DMS153 (cell line): Measurements from ENCODE around the gene SVIL.
"Not testable (repeated sequence)": the region's sequence is repeated elsewhere in the genome, so short reads cannot be mapped to it uniquely, and the experiment has no call there.

ENCODE experiments used
- DNase-seq: peaks from one replicate; lab custom pipeline; 2025; lab: John Stamatoyannopoulos, UW

The SVIL gene

DNA sequence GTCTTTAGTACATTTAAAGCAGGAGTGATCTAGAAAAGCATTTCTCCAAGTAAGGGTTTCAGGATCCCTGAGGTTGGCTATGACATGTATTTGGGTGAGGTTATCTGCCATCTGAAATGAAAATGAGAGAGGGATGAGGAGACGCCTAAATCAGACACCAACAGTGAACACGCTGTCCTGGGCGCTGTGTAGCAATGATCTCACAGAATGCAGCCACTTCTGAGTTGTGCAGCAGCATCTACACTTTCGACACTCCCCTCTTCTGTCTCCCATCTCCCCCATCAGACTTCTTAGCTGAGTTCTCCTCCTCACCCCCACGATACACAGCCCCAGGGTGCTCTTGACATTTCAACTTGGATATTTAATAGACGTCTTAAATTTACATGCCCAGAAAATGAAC is 95.4 kb downstream of the SVIL start:
- DNase-seq, result no peak

DNA sequence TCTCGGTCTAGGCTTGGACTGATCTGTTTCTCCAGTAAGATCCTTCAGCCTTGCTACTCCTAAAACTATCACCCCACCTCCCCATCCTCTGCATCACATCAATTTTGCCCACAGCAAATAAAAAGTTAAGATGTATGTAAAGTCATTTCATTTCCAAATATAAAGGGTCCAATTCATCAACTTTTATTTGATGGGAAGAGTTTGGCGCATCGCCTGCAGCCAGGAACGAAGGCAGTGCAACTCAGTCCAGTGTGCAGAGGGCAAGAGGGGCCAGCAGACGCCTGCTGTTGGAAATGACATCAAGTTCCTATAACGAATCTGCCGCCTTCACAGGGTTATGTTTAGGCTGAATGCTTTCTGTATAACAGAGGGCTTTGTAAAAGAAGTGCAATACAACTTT is 97.0 kb downstream of the SVIL start:
- DNase-seq, result no peak

DNA sequence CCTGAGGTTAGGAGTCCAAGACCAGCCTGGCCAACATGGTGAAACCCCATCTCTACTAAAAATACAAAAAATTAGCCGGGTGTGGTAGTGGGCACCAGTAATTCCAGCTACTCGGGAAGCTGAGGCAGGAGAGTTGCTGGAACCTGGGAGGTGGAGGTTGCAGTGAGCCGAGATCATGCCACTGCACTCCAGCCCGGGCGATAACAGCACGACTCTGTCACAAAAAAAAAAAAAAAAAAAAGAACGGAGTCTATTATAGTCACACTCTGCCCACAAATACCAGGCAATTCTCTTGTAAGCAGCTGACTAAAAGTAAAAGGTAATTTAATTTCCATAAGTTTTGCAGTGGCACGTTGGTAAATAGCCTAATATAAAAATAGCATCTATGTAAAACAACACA is 98.1 kb downstream of the SVIL start:
- DNase-seq, result not testable (repeated sequence)

DNA sequence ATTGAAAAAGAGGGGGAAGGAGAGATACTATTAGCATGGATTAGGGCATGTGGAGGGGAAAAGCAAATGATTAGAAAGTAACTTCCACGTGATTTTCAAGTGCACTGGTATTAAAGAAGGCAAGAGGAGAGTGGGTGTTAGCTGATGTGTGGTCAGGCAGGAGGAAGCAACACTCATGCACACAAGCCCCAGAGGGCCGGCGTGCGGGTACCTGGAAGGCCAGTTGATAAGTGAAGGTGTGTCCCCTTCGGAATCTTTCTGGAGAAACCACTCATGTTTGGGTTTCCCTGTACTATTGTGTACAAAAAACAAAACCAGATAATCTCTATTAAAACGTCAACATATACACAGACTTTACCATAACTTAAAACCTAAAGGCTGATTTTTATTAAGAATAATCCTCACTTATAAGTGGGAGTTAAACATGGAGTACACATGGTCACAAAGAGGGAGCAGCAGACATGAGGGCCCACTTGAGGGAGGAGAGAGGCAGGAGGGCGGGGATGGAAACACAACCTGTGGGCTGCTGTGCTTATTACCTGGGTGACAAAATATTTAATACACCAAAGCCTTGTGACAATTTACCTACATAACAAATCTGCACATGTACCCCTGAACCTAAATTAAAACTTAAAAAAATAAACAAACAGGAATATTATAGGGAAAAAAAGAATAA is 98.9 kb downstream of the SVIL start:
- DNase-seq, result no peak

DNA sequence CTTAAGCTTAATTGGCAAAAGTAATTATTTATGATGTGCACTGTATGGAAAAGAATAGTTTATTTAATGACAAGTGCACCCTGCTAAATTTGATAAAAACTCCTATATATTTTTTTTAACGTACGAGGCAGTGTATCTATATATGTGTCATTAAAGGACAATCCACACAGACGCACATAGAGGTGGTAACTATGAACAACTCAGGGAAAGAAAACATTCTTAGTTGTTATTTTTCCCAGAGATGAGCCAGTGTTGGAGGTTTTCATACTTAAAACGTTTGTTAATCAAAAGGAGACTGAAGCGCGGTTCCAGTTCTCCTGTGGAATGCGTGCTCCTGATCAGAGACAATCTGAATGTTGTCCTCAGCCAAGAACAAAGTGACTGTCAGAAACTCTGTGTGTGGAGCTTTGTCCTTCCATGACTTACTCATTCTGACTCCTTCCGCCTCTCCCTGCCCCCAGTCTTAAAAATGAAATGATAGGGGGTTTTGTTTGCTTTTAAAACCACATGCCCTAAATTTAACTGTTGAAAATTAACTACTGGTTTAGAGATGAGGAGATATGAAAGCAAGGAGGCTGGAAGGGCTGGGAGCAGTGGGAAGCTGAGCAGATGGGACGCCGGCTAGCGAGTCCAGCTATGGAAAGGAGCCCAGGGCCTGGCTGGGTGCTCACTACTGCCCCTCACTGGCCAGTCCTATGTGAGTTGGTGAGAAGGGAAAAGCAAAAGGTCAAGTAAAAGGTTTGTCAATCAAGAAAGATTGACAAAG is 99.6 kb downstream of the SVIL start:
- no peak for DNase-seq

DNA sequence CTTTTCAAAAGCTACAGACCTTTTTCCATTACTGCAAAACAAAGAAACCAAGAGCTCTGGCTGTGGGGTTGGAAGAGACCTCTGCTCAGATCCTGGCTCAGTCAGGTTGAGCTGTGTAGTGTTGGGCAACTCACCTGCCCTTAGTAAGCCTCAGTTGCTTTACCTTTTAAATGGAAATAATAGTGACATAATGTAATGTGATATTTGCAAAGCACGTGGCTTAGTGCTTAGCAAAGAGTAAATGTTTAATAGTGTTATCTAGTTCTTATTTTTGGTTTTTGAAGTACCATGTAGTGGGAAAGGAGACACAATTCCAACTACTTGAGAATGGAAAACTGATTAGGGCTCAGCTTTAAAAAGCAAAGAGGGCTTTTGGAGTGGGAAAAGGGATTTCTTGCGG is 100.2 kb downstream of the SVIL start:
- no peak for DNase-seq

DNA sequence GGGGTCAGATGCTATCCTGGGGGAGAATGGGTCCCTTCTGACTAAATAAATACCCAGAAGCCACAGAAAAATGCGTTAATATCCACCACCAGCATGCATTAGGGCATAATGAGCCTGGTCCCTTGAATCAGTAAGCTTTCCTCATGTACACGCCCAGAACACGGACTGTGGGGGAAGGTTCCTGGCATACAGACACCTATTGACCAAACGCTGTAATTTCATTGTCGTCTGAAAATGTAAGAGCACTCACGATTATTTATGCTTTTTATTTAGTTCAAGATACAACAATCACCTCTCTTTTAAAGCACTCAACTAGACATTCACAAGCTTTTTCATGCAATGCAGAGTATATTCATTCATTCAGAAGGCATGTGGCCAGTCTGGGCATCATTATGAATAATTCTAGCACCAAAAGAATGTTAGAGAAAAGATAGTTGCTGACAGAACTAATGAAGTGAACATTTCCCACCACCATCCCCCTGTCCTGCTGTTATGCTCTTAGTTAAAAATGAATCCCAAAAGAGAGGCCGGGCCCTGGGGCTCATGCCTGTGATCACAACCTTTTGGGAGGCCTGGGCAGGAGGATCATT is 101.0 kb downstream of the SVIL start:
- no peak for DNase-seq

DNA sequence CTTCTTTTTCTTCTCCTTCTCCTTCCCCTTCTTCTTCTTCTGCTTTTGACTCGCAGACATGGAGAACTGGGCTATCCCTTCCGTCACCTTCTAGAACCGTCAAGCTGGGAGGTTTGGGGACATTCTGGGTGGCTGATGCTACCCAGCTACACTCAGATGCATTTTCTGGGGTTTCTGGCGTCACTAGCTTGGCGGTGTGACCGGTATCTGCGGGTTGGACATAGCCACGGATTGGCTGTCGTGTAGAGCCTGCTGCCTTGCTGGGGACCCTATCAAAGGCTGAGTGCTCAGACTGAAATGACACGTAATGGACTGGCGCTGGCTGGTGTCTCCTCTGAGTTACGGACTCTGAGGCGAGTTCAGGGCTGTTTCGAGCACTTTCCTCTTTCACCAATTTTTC is 101.7 kb downstream of the SVIL start:
- DNase-seq, result no peak

DNA sequence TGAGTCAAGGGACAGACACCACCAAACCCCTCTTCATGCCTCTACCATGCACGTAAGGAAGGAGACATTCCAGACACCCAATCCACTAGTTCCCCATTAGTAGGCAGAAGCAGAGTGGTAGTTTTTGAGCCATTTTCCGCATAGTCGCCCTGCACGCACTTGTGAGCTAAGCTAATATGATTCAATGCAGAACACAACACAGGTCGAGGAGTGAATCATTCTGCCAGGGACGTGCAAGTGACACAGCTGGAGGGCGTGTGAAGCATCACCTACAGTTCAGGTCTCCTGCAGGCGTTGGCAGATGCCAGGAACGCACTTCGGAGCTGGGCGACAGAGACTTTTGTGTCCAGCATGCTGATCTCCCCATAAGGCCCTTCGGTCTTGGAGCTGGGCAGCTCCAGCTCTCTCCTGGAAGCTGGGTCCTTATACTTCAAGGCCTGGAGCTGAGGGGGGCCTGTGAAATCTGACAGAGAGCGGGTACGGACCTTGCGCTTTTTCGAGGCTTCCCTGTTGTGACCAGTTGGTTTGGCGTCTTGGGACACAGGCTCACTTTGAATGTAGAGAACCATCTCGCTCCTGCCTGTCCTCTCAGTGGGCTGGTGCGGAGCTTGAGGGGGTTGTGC is 102.4 kb downstream of the SVIL start:
- no peak for DNase-seq

DNA sequence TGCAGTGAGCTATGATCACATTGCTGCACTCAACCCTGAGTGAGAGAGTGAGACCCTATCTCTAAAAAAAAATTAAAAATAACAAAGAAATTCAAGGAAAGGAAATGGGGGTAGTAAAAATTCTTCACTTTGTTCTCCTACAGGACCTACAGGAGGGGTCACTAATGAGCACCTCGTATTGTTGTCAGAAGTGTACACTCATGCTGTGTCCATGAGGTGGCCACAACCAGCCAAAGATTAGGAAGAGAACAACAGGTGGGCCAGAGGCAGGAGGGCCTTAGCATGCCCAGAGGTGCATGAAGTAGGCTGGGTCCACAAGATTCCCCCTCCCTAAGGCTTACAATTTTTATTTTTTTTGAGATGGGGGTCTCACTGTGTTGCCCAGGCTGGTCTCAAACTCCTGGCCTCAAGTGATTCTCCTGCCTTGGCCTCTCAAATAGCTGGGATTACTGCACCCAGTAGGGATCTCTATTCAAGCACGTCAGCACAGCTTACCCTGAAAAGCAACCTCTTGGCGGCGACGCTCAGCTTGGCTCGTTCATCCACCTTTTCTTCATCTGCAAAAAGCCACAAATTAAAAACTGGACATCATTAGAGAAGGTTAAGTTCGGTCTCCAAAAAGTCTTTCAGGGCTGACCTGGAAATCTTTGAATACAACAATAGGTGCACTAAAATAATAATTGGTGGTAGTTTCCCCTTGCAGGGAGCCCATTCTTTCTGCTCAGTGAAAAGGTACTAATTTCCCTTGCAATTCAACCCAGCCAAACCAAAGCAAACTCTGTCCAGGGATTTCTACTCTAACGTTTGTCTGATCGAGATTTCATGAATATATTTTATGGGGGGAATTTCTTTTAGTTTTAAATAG is 104.4 kb downstream of the SVIL start:
- no peak for DNase-seq

DNA sequence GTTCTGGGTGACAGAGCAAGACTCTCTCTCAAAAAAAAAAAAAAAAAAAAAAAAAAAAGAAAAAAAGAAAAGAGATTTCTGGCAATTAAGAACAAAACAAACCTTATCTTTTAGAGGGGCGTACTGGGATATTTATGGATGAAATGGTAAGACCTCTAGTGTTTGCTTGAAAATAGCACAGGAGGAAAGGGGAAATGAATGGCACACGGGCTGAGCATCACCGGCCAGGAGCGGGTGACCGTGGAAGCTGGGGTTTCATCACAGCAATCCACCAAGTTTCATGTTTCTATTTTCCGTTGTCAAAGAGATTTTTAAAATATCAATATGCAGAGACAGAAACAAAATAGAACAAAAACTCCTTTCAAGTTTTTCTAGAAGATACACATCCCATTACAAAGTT is 105.6 kb downstream of the SVIL start:
- no peak for DNase-seq

DNA sequence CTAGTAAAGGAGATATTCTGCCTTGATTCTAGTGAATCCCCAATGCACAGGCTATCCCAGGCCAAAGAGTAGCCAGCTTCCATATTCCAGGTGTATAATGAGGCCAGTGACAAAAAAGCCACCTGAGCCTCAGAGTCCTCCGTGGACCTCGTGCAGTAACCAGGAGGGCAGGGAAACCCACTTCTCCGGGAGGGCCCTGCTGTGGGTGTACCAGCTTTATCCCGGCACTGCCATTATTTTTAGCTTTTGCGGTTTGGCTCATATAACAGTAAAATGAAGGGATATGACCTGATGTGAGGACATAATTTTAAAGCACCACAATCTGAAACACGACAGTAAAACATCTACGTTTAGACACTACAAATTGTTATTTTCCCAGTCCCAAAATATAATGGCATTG is 109.0 kb downstream of the SVIL start:
- no peak for DNase-seq

DNA sequence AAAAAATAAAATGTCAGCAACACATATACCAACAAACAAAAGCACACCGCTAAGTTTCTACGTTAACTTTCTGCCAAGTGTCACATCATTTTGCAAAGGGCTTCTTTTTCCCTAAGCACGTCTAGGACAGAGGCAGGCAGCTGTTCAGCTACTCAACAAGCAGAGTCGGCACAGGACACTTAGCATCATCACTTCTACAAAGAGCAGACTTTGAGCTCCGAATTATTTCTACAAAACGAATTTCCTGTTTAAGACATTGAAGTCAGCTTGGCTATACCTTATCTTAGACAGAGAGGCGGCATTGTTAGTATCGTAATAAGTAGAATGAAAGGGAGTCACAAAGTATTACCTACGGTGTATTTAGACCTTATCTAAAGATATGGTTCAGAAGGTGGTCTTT is 110.1 kb downstream of the SVIL start:
- no peak for DNase-seq

DNA sequence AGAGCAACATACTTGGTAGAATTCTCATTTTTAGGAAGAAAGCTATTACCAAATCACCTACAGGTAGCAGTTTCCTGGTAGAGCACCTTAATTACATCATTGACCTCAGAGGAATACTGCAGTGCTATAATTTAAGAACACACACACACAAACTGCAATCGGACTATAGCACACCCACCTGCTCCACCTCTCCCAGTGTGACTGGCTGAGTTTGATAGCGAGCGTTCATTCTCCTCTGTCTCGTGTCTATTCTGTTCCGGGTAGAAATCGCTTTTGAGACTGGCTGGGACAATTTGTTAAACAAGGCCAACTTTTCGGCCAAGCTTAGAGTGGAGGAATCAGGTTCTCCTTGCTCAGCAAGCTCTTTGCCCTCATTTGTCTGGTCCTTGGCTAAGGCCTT is 110.5 kb downstream of the SVIL start:
- DNase-seq, result no peak

DNA sequence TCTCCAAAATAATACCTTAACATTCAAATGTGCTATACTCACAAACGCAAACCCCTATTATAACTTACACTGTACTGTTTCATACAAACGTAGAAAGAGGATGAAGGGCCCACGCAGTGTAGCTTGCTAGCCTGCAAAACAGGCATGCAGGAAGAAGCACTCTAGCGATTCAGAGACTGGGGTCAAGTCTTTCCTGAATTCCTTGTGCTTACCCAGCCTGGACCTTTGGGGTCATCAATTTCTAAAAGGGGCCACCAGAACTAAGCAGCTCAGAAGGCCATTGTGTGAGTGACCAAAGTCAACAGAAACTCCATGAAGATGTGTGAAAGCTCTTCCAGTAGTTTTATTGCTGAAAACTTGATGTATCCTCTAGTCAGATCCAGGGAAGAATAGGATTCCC is 111.9 kb downstream of the SVIL start:
- DNase-seq, result no peak

DNA sequence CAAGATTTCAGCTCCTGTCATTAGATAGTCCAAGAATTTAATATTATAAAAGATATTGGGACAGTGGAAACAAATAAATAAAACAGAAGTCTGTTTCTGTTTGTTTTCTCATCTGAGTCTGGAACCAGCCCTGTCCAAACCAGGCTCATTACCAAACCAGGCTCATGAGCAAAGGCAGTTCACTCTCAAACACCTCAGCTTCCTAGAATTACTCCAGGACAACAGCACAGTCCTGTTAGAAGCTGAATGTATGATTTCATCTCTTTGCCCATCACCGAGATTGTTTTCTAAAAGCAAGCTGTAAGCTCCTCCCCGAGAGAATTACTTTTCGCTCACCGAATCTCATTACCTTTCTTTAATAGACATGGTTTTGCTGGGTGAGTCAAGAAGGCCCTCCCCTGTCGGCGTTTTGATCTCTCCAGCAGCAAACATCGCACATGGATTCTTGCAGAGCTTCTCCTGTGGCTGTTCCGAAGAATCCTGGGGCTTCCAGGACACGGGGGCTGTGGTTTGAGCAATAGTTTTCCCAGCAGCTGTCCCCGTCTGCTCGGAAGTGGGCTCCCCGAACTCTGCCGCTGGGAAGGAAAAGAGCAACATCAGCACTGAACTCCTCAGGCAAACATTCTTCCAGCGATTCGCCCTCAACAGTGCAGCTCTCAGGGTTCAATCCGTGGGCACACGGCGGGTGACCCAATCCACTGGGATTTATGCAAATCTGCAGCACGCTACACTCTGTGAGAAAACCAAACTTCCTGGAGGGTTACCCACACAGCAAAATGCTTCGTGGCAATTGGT is 112.5 kb downstream of the SVIL start:
- no peak for DNase-seq

DNA sequence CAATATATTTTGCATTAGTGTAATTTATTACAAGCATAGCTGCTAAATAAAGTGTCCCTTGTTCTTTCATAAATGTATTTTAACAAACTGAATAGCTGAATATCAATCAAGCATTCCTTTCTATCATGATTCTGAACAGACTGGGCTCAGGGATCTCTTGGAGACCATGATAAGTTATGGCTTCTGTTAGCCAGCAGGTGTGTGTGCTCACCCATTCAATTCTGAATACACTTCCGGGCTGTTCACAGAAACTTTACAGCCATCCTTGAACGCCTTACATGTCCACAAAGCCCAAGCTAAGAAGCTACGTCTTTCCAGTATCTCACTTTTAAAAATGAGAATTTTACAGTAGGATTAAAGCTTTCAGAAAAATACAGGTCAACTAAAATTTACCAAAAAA is 115.1 kb downstream of the SVIL start:
- DNase-seq, result no peak

DNA sequence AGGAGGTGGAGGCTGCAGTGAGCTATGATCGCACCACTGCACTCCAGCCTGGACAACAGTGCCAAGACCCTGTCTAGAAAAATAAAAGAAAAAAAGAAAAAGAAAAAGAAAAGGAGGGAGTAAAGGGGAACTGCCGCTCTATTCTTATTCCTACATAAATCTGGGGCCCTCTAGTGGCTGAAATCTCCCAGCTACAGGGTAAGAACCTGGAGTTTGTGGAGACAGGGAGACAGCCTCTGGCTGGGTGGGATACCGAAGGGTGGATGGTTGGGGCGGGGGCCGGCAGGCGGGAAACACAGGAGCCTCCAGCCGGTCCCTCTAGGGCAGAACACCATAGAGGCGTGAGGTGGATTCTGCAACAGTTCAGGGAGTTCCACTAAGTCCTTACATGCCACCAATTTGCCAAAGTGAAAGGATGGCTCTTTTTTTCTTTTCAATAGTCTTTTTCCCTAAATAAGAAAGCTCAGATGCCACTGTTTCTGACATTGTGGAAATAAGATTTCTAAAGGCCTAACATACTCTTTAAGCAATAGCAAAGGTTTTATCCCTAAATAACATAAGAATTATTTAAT is 117.3 kb downstream of the SVIL start:
- DNase-seq, result no peak

DNA sequence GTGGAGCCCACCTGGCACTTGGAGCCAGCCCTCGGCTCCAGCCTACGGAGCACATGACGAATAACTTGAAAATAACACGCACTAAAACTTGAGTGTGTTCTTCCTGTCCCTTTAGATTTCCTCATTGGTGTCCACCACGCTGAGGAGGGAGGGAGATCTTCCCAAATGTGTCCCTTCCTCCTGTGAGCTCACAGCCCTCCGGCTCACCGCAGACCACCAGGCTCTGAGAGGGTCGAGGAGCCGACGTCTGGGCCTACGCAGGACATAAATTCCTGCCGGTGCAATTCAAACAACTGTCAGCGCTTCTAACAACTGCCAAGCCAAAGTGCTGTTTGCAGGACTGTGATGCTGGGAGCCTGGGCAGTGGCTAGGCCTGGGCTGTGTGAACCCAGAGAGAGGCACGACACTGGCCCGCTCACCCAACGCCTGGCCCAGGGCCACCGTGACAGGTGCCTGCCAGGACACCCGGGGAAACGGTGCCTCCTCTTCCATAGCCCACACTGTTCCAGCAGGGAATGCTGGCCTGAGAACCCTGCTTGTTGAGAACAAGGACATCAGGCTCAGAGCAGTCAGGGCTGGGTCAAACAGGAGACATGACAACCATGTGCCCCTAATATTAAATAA is 118.3 kb downstream of the SVIL start:
- DNase-seq, result not testable (repeated sequence)

DNA sequence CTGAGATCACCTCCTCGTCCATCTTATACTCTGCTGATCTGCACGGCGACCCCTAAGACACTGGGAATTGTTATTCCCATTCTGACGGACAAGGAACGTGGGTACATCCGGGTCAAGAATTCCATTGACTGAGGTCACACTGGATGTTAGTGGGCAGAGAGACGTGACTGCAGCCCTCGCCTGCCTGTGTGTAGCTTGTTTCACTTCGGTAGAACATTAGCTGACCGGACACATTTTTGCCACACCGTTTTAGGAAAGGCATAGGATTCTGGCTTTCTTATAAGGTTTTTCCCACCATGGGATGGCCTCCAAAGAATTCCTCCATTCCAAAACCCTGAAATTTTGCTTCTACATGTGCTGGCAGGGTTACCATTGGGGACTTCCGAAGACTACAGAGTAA is 118.9 kb downstream of the SVIL start:
- not testable (repeated sequence) for DNase-seq
